Ovary (tissue), 9 donors: ENCODE measurements around the gene LRP1B. TPM values are rescaled to one million over a fixed set of nuclear protein-coding genes. Genes with fewer than 3 reads are reported as not detected.

Source experiments
- DNase-seq, 5 donors: peaks; one replicate each; pipeline ENCODE4 v3.0.0-alpha.2; 2019 to 2020
- H3K27ac ChIP-seq, 2 donors: fragments of 200-600 bp; one replicate each; pipeline versions ENCODE4 v1.5.1 to v1.8.0; 2019 to 2022
- H3K27me3 ChIP-seq: fragments of 200-600 bp; one replicate; pipeline ENCODE4 v1.8.0; 2022
- H3K36me3 ChIP-seq: fragments of 200-600 bp; sonication (generic); one replicate; pipeline ENCODE4 v1.5.1; 2019
- H3K4me1 ChIP-seq: one replicate; pipeline ENCODE4 v1.8.1; 2013; ENCODE audit warnings: mild to moderate bottlenecking, moderate library complexity; ENCODE audit not compliant: insufficient read depth
- H3K4me3 ChIP-seq: fragments of 200-600 bp; sonication (generic); one replicate; pipeline ENCODE4 v1.5.1; 2017
- H3K9me3 ChIP-seq, 2 donors: fragments of 200-600 bp in 1 of 2; sonication (generic) in 1 of 2; one replicate each; pipeline versions ENCODE4 v1.5.1 to v1.8.1; 2013 to 2019; ENCODE audit warnings: mild to moderate bottlenecking in 1 of 2, moderate library complexity in 1 of 2
- CTCF ChIP-seq, 3 donors: fragments of 450-650 bp in 2 of 3; fragments of 200-600 bp in 1 of 3; IDR thresholded peaks; one replicate each; pipeline versions ENCODE4 v1.5.1 to v1.8.0; 2016 to 2022; ENCODE audit warnings: antibody characterized with exemption in 3 of 3, mild to moderate bottlenecking in 1 of 3
- EP300 ChIP-seq: sonication (generic); formaldehyde crosslinking; IDR thresholded peaks from one replicate; pipeline ENCODE4 v1.6.1; 2017; ENCODE audit warnings: antibody characterized with exemption
- POLR2A ChIP-seq: fragments of 450-650 bp; IDR thresholded peaks from one replicate; pipeline ENCODE4 v1.6.1; 2017; ENCODE audit warnings: antibody characterized with exemption, mild to moderate bottlenecking, moderate library complexity
- WGBS, 3 donors: extraction: QIAGEN DNeasy Blood & Tissue Kit in 1 of 3; methylation state at CpG; one replicate each; pipeline versions ENCODE4 v1.1.5 to v1.1.7; 2013 to 2017; 5-methylcytosine and 5-hydroxymethylcytosine counted together
- intact Hi-C, 4 donors: fragments of 100-400 bp; cut with DNase I; formaldehyde crosslinking; loops; one replicate each; pipeline versions ENCODE4 v1.11.0 to v1.15.1; 2022 to 2023
- microRNA-seq, 3 donors: library from miRNA; unstranded; fragments of <30 nt; microRNA quantifications; one replicate each; pipeline versions ENCODE4 to v1.2.0, GENCODE V29; 2019 to 2020
- polyA plus RNA-seq, 2 donors: library from polyadenylated mRNA; stranded (reverse); fragments of 200-250 nt in 1 of 2; fragments of 350-450 nt in 1 of 2; fragmentation: Illumina TruSeq in 1 of 2; extraction: RNeasy Lipid Tissue Mini Kit (QIAGEN cat#74804) in 1 of 2; gene quantifications; one replicate each; pipeline ENCODE4 v1.2.3, GENCODE V29; 2013 to 2014
- small RNA-seq: library from RNA; depleted of rRNA; stranded (forward); fragments of <200 nt; gene quantifications from one replicate; pipeline ENCODE3, GENCODE V24; 2016
- total RNA-seq, 7 donors: library from RNA; depleted of rRNA in 2 of 7; stranded (reverse); fragments of >200 nt in 2 of 7; fragmentation: NEBNext Ultra II Directional in 3 of 7; extraction: Animal tissue kit (Norgen Biotek cat#: 25700) in 3 of 7; gene quantifications; one replicate each; pipeline versions ENCODE4 v1.1.0 to v1.2.4, GENCODE V29; 2016 to 2023
- donor health status: DM: no; HTN: no; CAD: no; lungs with moderate emphysema.
- donor health status: DM: no; HTN: no; CAD: no.
- donor health status: Bipolar disorder and iron deficiency.
- donor health status: DM: yes; HTN: yes; CAD: no.
- donor health status: DM: no; HTN: no; CAD: no.
- donor health status: DM: yes; HTN: yes; CAD: no.

The LRP1B gene
- total and polyA plus RNA-seq, 9 donors = 0.08 to 2.6 (median 0.37) TPM

GRCh38 chr2:140183056-140183765 lies 1947.6 kb downstream of the LRP1B start:
- TF ChIP-seq POLR2A (no peak), CTCF (IDR thresholded peaks at IDR 0.05) (no peak), EP300 (no peak)
- intact Hi-C loops = no loop called here
- Histone ChIP-seq H3K27me3 (no peaks in the 10 kb centered on the region), H3K9me3 (no peaks in the 10 kb centered on the region), H3K4me1 (no peaks in the 10 kb centered on the region), H3K27ac (no peak overlapping the region), H3K36me3 (no peaks in the 10 kb centered on the region), H3K4me3 (no peak overlapping the region)
- 78 to 85% (median 84%) methylated on average over 6 of the region's 6 CpGs for WGBS, 3 donors
- DNase-seq = no peak

Small RNA genes lying within 50 kb of the gene (microRNA-seq; reads per million reads assigned to microRNA genes)
- gene MIR7157 = 0 reads per million in 3 donors

Small RNA genes lying within 50 kb of the gene (small RNA-seq; reads per million reads assigned to genes)
- not detected for gene AC068287.1
- gene MTCO1P44 = not detected
- gene RF00019 = not detected
- gene RF02271 = not detected
- not detected for gene RNU6-904P
